Left ventricle myocardium inferior (tissue), 1 donor: ENCODE data around the gene NFIA. TPM values are rescaled to one million over a fixed set of nuclear protein-coding genes. Genes with fewer than 3 reads are reported as not detected.

ENCODE experiments used
- DNase-seq: peaks from one replicate; pipeline ENCODE4 v3.0.0-alpha.2; 2020
- H3K27ac ChIP-seq: fragments of 200-600 bp; replicated peaks from 2 replicates; pipeline ENCODE4 v1.8.0; 2021
- H3K27me3 ChIP-seq: fragments of 200-600 bp; 2 replicates; pipeline ENCODE4 v1.8.0; 2021; ENCODE audit warnings: low read depth
- H3K36me3 ChIP-seq: fragments of 200-600 bp; 2 replicates; pipeline ENCODE4 v1.8.0; 2021
- H3K4me1 ChIP-seq: fragments of 200-600 bp; 2 replicates; pipeline ENCODE4 v1.8.0; 2021
- H3K4me3 ChIP-seq: fragments of 200-600 bp; 2 replicates; pipeline ENCODE4 v1.8.0; 2021; ENCODE audit warnings: mild to moderate bottlenecking, moderate library complexity
- H3K9me3 ChIP-seq: fragments of 200-600 bp; replicated peaks from 2 replicates; pipeline ENCODE4 v1.8.0; 2021
- intact Hi-C: fragments of 100-400 bp; cut with micrococcal nuclease; formaldehyde crosslinking; loops from one replicate; pipeline ENCODE4 v1.11.0; 2022
- total RNA-seq: library from RNA; stranded (reverse); fragmentation: NEBNext Ultra II Directional; extraction: Animal tissue kit (Norgen Biotek cat#: 25700); gene quantifications from one replicate; pipeline ENCODE4 v1.2.1, GENCODE V29; 2021
- TF ChIP-seq, protein P1 (sequence below): fragments of 200-600 bp; IDR thresholded peaks from 2 replicates; pipeline ENCODE4 v1.8.0; 2021; ENCODE audit warnings: antibody characterized with exemption, mild to moderate bottlenecking, borderline replicate concordance
- donor health status: DM: no; HTN: yes; CAD: no; lungs with severe emphysema.

Gene NFIA
- total RNA-seq, 1 donor from 2014 or later: 90.2 TPM

DNA sequence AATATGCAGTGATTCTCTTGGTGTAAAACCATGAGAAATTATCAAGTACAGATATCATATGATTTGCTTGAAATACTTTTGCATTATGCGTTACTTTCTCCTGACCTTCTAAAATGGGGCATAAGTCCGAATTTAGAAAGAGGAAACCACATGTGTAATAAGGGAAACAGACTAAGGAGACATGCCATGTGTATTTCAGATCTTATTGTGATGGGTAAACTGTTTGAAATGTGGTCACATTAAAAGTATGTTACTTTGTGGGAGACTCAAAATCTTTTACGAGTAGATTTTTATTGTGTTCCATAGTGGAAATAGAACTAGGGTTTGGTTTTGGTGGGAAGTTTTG, 173.0 kb downstream of the NFIA start:
- H3K9me3 ChIP-seq: no peaks in the 10 kb centered on the region
- peaks cover 92% of the 10 kb centered on the region for H3K4me1 ChIP-seq
- intact Hi-C loops: no loop called here
- no peaks in the 10 kb centered on the region for H3K27me3 ChIP-seq
- TF ChIP-seq, protein P1, sequence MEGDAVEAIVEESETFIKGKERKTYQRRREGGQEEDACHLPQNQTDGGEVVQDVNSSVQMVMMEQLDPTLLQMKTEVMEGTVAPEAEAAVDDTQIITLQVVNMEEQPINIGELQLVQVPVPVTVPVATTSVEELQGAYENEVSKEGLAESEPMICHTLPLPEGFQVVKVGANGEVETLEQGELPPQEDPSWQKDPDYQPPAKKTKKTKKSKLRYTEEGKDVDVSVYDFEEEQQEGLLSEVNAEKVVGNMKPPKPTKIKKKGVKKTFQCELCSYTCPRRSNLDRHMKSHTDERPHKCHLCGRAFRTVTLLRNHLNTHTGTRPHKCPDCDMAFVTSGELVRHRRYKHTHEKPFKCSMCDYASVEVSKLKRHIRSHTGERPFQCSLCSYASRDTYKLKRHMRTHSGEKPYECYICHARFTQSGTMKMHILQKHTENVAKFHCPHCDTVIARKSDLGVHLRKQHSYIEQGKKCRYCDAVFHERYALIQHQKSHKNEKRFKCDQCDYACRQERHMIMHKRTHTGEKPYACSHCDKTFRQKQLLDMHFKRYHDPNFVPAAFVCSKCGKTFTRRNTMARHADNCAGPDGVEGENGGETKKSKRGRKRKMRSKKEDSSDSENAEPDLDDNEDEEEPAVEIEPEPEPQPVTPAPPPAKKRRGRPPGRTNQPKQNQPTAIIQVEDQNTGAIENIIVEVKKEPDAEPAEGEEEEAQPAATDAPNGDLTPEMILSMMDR: no peak
- H3K4me3 ChIP-seq: peak overlapping the region; percentile 59
- no peak for DNase-seq
- H3K27ac ChIP-seq: peak overlapping the region; percentile 88
- H3K36me3 ChIP-seq: no peaks in the 10 kb centered on the region

DNA sequence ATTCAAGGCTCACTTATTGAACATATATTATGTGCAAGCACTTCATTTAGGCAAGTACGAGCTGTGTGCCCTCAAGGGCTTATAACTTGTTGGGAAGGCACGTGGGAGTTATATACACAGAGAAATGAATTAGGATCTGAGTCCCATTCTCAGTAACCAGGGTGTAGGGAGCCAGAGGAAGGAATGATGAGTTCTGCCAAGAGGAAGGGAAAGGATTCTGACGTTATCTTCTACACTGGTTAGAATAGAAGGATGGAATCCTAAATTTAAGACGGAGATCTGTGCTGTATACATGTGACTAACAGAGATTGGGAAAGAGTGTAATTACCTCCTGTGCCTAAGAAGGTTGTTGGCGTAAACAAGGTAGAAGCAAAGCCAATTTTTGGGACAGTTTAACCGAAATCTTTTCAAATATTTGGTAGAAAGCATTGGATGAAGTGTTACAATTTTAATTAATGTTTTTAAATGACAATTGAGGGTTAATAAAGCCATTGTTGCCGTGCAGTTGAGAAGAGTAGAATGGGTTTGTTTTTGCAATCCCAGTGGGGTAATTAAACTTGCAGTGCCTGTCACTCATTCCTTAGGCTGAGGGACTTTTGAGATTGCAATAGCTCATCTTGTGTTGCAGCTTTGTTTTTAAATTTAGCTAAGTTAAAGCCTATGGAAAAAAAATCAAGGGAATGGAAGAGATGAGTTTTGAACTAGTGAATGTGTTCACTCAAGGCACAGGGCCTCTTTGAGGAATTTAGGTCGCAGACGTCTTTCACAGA, 177.2 kb downstream of the NFIA start:
- no peak for DNase-seq
- Histone ChIP-seq H3K4me3 (no peak overlapping the region), H3K27me3 (no peaks in the 10 kb centered on the region), H3K4me1 (peaks cover 83% of the 10 kb centered on the region), H3K36me3 (no peaks in the 10 kb centered on the region), H3K27ac (peak overlapping the region; percentile 45), H3K9me3 (no peaks in the 10 kb centered on the region)
- TF ChIP-seq, protein P1: no peak
- intact Hi-C loops: no loop called here

DNA sequence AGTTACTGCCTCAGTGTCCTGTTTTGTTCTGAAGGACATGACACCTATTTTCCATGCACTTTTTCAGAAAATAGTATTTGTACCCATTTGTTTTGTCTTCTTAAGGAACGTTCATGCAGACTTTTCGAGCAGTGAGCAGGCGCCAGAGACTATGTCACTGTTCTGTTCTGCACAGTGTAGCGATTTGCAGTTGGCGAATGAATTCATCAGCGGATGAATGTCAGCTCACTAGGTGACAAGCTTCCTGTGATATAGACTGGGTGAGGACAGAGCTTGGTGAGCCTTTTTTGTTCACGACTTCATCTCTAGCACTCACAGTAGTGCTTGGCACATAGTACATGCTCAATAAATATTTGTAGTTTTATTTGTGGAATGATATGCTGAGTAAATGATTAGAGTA, 177.8 kb downstream of the NFIA start:
- intact Hi-C loops: no loop called here
- Histone ChIP-seq H3K9me3 (no peaks in the 10 kb centered on the region), H3K27ac (peak overlapping the region; percentile 45), H3K4me3 (no peak overlapping the region), H3K27me3 (no peaks in the 10 kb centered on the region), H3K36me3 (no peaks in the 10 kb centered on the region), H3K4me1 (peaks cover 77% of the 10 kb centered on the region)
- DNase-seq: no peak
- TF ChIP-seq, protein P1: no peak

DNA sequence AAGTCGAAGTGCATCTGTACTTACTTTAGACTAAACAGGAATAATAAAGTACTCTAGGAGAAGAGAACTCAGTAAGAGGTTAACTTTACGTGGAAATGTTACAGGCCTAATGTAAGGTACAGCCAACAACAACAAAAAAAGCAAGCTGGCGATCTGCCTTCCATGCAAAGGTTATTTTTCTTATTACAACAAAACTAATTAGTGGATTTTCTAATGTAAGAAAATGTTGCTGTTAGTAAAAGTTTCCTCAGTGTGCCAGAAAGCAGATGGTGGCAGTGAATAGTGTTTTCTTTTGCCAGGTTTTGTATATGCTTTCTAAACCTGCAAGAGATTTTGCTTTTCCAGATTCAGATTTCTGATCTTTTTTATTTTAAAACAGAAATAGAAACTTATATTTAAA, 179.2 kb downstream of the NFIA start:
- Histone ChIP-seq H3K4me3 (no peak overlapping the region), H3K9me3 (no peaks in the 10 kb centered on the region), H3K36me3 (no peaks in the 10 kb centered on the region), H3K27ac (peak overlapping the region; percentile 27), H3K4me1 (peaks cover 63% of the 10 kb centered on the region), H3K27me3 (no peaks in the 10 kb centered on the region)
- intact Hi-C loops: no loop called here
- TF ChIP-seq, protein P1: no peak
- DNase-seq: no peak

DNA sequence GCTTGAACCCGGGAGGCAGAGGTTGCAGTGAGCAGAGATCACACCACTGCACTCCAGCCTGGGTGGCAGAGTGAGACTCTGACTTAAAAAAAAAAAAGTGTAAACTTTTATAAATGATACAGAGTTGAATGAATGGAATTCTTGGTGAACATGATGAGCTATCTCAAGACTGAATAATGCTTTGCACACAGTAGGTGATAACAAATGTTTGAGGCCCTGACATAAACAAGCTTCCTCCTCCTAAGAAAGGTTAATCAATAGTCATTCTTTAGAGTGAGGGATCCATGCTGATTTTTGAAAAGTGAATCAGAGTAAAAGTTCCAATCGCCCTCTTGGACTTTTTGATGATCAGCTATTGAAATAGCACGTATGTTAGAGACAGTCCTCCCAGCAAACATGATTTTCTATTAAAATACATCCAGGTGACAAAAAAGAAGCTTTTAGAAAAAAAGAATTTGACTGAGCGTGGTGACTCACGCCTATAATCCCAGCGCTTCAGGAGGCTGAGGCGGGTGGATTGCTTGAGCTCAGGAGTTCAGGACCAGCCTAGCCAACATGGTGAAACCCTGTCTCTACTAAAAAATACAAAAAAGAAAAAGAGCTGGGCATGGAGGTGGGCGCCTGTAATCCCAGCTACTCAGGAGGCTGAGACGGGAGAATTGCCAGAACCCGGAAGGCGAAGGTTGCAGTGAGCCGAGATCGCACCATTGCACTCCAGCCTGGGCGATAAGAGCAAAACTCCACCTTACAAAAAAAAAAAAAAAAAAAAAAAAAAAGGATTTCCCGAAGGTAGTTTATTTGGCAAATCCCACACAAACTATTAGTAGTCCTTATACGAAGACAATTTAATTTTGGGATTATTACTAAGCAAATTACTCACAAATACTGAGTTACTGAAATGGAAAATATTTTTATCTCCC, 181.8 kb downstream of the NFIA start:
- intact Hi-C loops: no loop called here
- H3K27me3 ChIP-seq: no peaks in the 10 kb centered on the region
- TF ChIP-seq, protein P1: no peak
- no peak for DNase-seq
- no peak overlapping the region for H3K27ac ChIP-seq
- H3K36me3 ChIP-seq: no peaks in the 10 kb centered on the region
- no peak overlapping the region for H3K4me3 ChIP-seq
- H3K9me3 ChIP-seq: no peaks in the 10 kb centered on the region
- peaks cover 63% of the 10 kb centered on the region for H3K4me1 ChIP-seq
